ENCODE measurements around the gene RASSF5. TPM values are rescaled to one million over a fixed set of nuclear protein-coding genes. Genes with fewer than 3 reads are reported as not detected.
"Not testable (repeated sequence)": the region's sequence is repeated elsewhere in the genome, so short reads cannot be mapped to it uniquely, and the experiment has no call there.

Gene RASSF5
- total RNA-seq, 1 experiment from 2014 or later, result 27.2 TPM

DNA sequence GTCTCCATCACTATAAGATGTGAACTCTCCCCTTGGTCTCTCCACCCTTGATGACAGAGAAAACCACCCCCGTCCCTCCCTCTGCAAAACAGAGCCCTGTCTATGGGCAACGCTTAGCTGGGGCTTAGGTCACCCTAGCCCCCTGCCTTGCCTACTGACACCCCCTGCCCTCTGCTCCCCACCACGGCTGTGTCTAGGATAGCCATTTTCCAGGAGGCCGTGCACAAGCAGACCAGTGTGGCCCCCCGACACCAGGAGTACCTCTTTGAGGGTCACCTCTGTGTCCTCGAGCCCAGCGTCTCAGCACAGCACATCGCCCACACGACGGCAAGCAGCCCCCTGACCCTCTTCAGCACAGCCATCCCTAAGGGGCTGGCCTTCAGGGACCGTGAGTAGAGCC lies 28.6 kb upstream of the RASSF5 start:
- Histone ChIP-seq H3K4me2 (ENCODE audit: low read depth, low read length, poor library complexity, severe bottlenecking) (no peak overlapping the region), H3K4me1 (ENCODE audit: low read length) (no peaks in the 10 kb centered on the region), H2AFZ (ENCODE audit: low read length) (no peak overlapping the region), H3K9me3 (ENCODE audit: low read length) (no peaks in the 10 kb centered on the region), H4K20me1 (ENCODE audit: insufficient read depth, low read depth, low read length) (0 out of 2 replicates have a peak, but pooled peaks cover 4% of the 10 kb centered on the region), H3K27ac (ENCODE audit: low read length) (no peak overlapping the region), H3K9me2 (replicated peaks; ENCODE audit: insufficient read depth, low read length) (no peaks in the 10 kb centered on the region), H3K9ac (ENCODE audit: low read length) (no peak overlapping the region), H3K4me3 (ENCODE audit: low read length) (no peak overlapping the region), H3K79me2 (ENCODE audit: low read length) (no peaks in the 10 kb centered on the region), H3K27me3 (ENCODE audit: low read length) (no peaks in the 10 kb centered on the region), H3K36me3 (ENCODE audit: insufficient read depth, low read length) (peaks cover 30% of the 10 kb centered on the region)
- DNase-seq, result no peak

DNA sequence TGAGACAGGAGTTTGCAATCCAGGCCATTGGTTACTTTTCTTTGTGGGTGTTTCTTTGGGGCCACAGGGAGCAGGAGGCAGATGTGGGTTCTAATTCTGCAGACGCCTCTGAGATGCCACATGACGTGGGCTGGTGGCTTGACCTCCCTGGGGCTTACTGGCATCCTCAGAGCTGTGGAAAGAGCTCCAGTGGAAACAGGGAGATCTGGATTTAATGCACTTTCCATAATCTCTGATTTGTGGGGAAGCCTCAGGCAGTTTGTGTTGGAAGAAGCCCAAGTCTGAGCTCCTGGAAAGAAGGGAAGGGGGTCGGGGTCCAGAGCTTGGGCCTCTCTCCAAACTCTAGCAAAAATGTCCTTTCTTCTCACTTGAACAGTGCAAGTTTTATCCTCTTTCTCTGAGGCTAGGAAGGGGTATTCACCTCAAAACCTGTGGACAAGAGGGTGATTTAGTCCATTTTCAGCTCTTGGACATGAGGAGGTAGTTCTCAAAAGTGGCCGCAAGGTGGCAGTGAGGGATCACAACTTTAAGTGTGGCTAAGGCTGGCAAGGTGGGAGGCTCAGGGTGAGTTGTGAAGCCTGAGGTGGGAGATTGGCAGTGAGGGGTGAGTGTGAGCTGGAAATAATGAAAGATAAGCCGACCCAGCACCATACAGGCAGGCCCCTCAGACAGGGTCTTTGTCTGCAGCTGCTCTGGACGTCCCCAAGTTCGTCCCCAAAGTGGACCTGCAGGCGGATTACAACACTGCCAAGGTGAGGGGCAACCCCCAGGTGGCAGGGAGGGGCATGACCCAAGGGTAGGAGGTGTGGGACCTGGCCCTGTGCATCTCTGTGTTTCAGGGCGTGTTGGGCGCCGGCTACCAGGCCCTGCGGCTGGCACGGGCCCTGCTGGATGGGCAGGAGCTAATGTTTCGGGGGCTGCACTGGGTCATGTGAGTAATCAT lies 27.9 kb upstream of the RASSF5 start:
- Histone ChIP-seq H3K4me3 (ENCODE audit: low read length) (no peak overlapping the region), H3K27ac (ENCODE audit: low read length) (no peak overlapping the region), H3K79me2 (ENCODE audit: low read length) (no peaks in the 10 kb centered on the region), H4K20me1 (ENCODE audit: insufficient read depth, low read depth, low read length) (0 out of 2 replicates have a peak, but pooled peaks cover 4% of the 10 kb centered on the region), H2AFZ (ENCODE audit: low read length) (no peak overlapping the region), H3K9me3 (ENCODE audit: low read length) (no peaks in the 10 kb centered on the region), H3K4me1 (ENCODE audit: low read length) (no peaks in the 10 kb centered on the region), H3K9ac (ENCODE audit: low read length) (no peak overlapping the region), H3K27me3 (ENCODE audit: low read length) (no peaks in the 10 kb centered on the region), H3K9me2 (replicated peaks; ENCODE audit: insufficient read depth, low read length) (no peaks in the 10 kb centered on the region), H3K4me2 (ENCODE audit: low read depth, low read length, poor library complexity, severe bottlenecking) (no peak overlapping the region), H3K36me3 (ENCODE audit: insufficient read depth, low read length) (peaks cover 26% of the 10 kb centered on the region)
- DNase-seq, result peak; percentile 90

DNA sequence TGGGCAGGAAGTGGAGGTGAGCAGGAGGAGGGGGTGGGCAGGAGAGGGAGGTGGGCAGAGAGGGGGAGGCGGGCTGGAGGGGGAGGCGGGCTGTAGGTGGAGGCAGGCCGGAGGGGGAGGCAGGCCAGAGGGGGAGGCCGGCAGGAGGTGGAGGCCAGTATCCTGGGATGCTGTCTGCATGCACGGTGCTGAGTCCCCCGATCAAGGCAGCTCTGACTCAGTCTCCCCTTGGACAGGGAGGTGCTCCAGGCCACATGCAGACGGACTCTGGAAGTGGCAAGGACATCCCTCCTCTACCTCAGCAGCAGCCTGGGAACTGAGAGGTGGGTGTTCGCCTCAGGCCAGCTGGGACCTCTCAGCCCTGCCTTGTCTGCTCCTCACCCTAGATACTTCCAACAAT lies 27.1 kb upstream of the RASSF5 start:
- no peak overlapping the region for H3K4me3 ChIP-seq (ENCODE audit: low read length)
- no peak overlapping the region for H2AFZ ChIP-seq (ENCODE audit: low read length)
- H3K9me2 ChIP-seq (replicated peaks; ENCODE audit: insufficient read depth, low read length), result no peaks in the 10 kb centered on the region
- H3K9ac ChIP-seq (ENCODE audit: low read length), result no peak overlapping the region
- no peaks in the 10 kb centered on the region for H3K4me1 ChIP-seq (ENCODE audit: low read length)
- peaks cover 25% of the 10 kb centered on the region for H3K36me3 ChIP-seq (ENCODE audit: insufficient read depth, low read length)
- DNase-seq, result no peak
- no peak overlapping the region for H3K27ac ChIP-seq (ENCODE audit: low read length)
- H3K79me2 ChIP-seq (ENCODE audit: low read length), result no peaks in the 10 kb centered on the region
- H3K9me3 ChIP-seq (ENCODE audit: low read length), result no peaks in the 10 kb centered on the region
- no peak overlapping the region for H3K4me2 ChIP-seq (ENCODE audit: low read depth, low read length, poor library complexity, severe bottlenecking)
- 0 out of 2 replicates have a peak, but pooled peaks cover 4% of the 10 kb centered on the region for H4K20me1 ChIP-seq (ENCODE audit: insufficient read depth, low read depth, low read length)
- H3K27me3 ChIP-seq (ENCODE audit: low read length), result no peaks in the 10 kb centered on the region

DNA sequence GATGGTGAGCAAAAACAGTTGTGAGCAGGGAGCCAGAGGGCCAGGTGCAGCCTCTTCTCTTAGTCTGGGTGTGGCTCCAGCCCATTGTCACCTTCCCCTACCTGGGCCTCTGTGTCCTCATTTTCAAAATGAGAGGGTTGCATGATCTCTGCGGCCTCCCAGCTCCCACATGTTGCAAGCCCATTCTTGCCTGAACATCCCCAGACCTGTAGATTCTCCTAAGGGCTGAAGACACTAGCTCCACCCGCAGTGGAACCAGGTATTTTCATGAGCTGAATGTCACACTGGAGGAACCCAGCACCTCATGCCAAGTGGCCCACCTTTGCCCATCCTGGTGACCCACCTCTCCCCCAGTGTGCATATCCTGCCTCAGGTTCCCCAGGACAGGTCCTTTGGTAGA lies 24.7 kb upstream of the RASSF5 start:
- Histone ChIP-seq H3K9me2 (replicated peaks; ENCODE audit: insufficient read depth, low read length) (no peaks in the 10 kb centered on the region), H2AFZ (ENCODE audit: low read length) (no peak overlapping the region), H3K79me2 (ENCODE audit: low read length) (no peaks in the 10 kb centered on the region), H3K4me2 (ENCODE audit: low read depth, low read length, poor library complexity, severe bottlenecking) (no peak overlapping the region), H3K9ac (ENCODE audit: low read length) (no peak overlapping the region), H3K36me3 (ENCODE audit: insufficient read depth, low read length) (peaks cover 25% of the 10 kb centered on the region), H4K20me1 (ENCODE audit: insufficient read depth, low read depth, low read length) (0 out of 2 replicates have a peak, but pooled peaks cover 4% of the 10 kb centered on the region), H3K27ac (ENCODE audit: low read length) (no peak overlapping the region), H3K9me3 (ENCODE audit: low read length) (no peaks in the 10 kb centered on the region), H3K27me3 (ENCODE audit: low read length) (no peaks in the 10 kb centered on the region), H3K4me1 (ENCODE audit: low read length) (no peaks in the 10 kb centered on the region), H3K4me3 (ENCODE audit: low read length) (no peak overlapping the region)
- DNase-seq, result no peak

DNA sequence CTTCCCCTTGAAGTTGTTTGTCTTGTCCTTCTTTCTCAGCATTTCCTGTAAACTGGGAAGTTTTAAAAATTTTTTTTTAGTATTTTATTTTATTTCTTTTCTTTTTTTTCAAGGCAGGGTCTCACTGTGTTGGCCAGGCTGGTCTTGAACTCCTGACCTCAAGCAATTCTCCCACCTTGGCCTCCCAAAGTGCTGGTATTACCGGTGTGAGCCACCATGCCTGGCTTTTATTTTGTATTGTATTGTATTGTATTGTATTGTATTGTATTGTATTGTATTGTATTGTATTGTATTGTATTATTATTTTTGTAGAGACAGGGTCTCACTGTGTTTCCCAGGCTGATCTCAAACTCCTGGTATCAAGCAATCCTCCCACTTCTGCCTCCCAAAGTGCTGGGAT lies 23.5 kb upstream of the RASSF5 start:
- not testable (repeated sequence) for H3K9me2 ChIP-seq (replicated peaks; ENCODE audit: insufficient read depth, low read length); H2AFZ ChIP-seq (ENCODE audit: low read length); H3K27ac ChIP-seq (ENCODE audit: low read length); H3K9me3 ChIP-seq (ENCODE audit: low read length); H3K79me2 ChIP-seq (ENCODE audit: low read length); H3K9ac ChIP-seq (ENCODE audit: low read length); H3K4me1 ChIP-seq (ENCODE audit: low read length); H4K20me1 ChIP-seq (ENCODE audit: insufficient read depth, low read depth, low read length); H3K27me3 ChIP-seq (ENCODE audit: low read length); DNase-seq; H3K4me2 ChIP-seq (ENCODE audit: low read depth, low read length, poor library complexity, severe bottlenecking); H3K4me3 ChIP-seq (ENCODE audit: low read length)
- H3K36me3 ChIP-seq (ENCODE audit: insufficient read depth, low read length), result peaks cover 19% of the 10 kb centered on the region

DNA sequence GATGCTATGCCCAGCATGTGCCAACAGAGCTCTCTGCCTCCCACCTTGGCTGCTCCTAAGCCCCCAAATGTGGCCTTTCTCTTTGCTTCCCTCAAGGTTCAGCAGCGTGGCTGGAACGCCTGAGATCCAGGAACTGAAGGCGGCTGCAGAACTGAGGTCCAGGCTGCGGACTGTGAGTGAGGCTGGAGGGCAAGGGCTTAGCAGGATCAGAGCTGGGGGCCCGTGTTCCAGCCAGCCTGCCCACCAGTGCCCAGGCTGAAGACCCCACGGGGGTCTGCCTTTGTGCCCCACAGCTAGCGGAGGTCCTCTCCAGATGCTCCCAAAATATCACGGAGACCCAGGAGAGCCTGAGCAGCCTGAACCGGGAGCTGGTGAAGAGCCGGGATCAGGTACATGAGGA lies 22.4 kb upstream of the RASSF5 start:
- Histone ChIP-seq H2AFZ (ENCODE audit: low read length) (no peak overlapping the region), H3K9me2 (replicated peaks; ENCODE audit: insufficient read depth, low read length) (no peaks in the 10 kb centered on the region), H4K20me1 (ENCODE audit: insufficient read depth, low read depth, low read length) (0 out of 2 replicates have a peak, but pooled peaks cover 4% of the 10 kb centered on the region), H3K79me2 (ENCODE audit: low read length) (no peaks in the 10 kb centered on the region), H3K4me3 (ENCODE audit: low read length) (no peak overlapping the region), H3K4me2 (ENCODE audit: low read depth, low read length, poor library complexity, severe bottlenecking) (no peak overlapping the region), H3K36me3 (ENCODE audit: insufficient read depth, low read length) (peaks cover 12% of the 10 kb centered on the region), H3K9me3 (ENCODE audit: low read length) (no peaks in the 10 kb centered on the region), H3K9ac (ENCODE audit: low read length) (no peak overlapping the region), H3K27me3 (ENCODE audit: low read length) (no peaks in the 10 kb centered on the region), H3K27ac (ENCODE audit: low read length) (no peak overlapping the region), H3K4me1 (ENCODE audit: low read length) (no peaks in the 10 kb centered on the region)
- no peak for DNase-seq

DNA sequence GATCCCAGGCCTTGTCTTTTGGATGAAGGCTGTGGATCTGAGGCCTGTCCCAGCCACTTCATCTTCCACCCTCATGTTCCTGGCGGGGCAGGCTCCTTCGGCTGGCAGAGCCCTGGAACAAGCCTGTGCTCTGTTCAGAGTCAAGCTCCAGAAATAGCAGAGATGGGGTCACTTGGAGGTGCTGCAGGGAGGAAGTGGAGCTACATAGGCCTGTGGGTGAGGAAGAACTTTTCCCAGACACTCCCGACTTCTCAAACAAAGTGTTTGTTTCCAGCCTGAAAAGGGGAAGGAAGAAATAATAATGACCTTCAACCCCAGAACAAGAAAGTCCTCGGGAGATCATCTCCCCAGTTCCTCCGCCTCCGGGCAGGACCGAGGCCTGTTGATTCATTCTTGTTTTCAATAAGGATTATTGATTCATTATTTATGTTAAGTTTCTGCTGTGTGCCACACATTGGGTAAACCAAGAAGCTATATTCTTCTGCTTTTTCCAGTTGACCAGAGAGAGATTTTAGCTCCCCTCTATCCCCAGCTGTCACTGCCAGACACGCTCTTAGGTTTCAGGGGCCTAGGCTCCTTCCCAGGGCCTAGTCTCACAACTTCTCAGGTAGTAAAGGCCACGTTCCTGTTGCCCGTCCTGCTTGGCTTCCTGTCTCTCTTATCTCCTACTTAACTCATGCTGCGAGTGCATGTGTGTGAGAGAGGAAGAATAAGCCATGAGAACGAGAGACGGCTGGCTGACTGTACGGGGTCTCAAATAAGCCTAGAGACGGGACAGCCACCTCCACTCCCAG lies 20.1 kb upstream of the RASSF5 start:
- Histone ChIP-seq H3K4me3 (ENCODE audit: low read length) (no peak overlapping the region), H3K4me2 (ENCODE audit: low read depth, low read length, poor library complexity, severe bottlenecking) (no peak overlapping the region), H3K9me3 (ENCODE audit: low read length) (no peaks in the 10 kb centered on the region), H2AFZ (ENCODE audit: low read length) (no peak overlapping the region), H4K20me1 (ENCODE audit: insufficient read depth, low read depth, low read length) (0 out of 2 replicates have a peak, but pooled peaks cover 4% of the 10 kb centered on the region), H3K79me2 (ENCODE audit: low read length) (no peaks in the 10 kb centered on the region), H3K36me3 (ENCODE audit: insufficient read depth, low read length) (peaks cover 17% of the 10 kb centered on the region), H3K27me3 (ENCODE audit: low read length) (no peaks in the 10 kb centered on the region), H3K9ac (ENCODE audit: low read length) (no peak overlapping the region), H3K9me2 (replicated peaks; ENCODE audit: insufficient read depth, low read length) (no peaks in the 10 kb centered on the region), H3K4me1 (ENCODE audit: low read length) (no peaks in the 10 kb centered on the region), H3K27ac (ENCODE audit: low read length) (no peak overlapping the region)
- DNase-seq, result no peak

DNA sequence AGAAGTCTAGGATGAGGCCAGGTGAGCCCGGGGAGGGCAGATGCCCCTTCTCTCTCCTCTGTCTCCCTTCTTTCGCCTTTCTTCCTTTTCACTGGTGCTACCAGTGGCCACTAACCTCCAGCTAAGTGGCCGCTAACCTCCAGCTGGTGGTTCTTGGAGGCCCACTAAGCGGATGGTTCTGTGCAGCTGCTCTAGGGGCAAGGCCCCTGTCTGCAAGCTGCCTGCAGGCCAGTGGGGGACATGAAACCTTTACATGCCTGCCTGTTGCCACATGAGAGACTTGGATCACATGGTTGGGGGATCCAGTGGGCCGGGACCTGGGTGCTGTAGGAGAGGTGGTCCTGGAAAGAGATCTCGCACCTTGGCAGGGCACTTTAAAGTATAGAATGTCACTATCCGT lies 19.4 kb upstream of the RASSF5 start:
- H4K20me1 ChIP-seq (ENCODE audit: insufficient read depth, low read depth, low read length), result 0 out of 2 replicates have a peak, but pooled peaks cover 2% of the 10 kb centered on the region
- DNase-seq, result no peak
- H3K4me2 ChIP-seq (ENCODE audit: low read depth, low read length, poor library complexity, severe bottlenecking), result no peak overlapping the region
- no peaks in the 10 kb centered on the region for H3K9me2 ChIP-seq (replicated peaks; ENCODE audit: insufficient read depth, low read length)
- H3K79me2 ChIP-seq (ENCODE audit: low read length), result no peaks in the 10 kb centered on the region
- H2AFZ ChIP-seq (ENCODE audit: low read length), result no peak overlapping the region
- no peaks in the 10 kb centered on the region for H3K9me3 ChIP-seq (ENCODE audit: low read length)
- no peak overlapping the region for H3K4me3 ChIP-seq (ENCODE audit: low read length)
- peaks cover 20% of the 10 kb centered on the region for H3K36me3 ChIP-seq (ENCODE audit: insufficient read depth, low read length)
- no peak overlapping the region for H3K27ac ChIP-seq (ENCODE audit: low read length)
- H3K4me1 ChIP-seq (ENCODE audit: low read length), result no peaks in the 10 kb centered on the region
- no peak overlapping the region for H3K9ac ChIP-seq (ENCODE audit: low read length)
- no peaks in the 10 kb centered on the region for H3K27me3 ChIP-seq (ENCODE audit: low read length)
